SIG-M5 (cell line): ENCODE measurements around the gene LHPP.

Source experiments
- DNase-seq: peaks from one replicate; lab custom pipeline; 2025; lab: John Stamatoyannopoulos, UW

Gene LHPP

DNA sequence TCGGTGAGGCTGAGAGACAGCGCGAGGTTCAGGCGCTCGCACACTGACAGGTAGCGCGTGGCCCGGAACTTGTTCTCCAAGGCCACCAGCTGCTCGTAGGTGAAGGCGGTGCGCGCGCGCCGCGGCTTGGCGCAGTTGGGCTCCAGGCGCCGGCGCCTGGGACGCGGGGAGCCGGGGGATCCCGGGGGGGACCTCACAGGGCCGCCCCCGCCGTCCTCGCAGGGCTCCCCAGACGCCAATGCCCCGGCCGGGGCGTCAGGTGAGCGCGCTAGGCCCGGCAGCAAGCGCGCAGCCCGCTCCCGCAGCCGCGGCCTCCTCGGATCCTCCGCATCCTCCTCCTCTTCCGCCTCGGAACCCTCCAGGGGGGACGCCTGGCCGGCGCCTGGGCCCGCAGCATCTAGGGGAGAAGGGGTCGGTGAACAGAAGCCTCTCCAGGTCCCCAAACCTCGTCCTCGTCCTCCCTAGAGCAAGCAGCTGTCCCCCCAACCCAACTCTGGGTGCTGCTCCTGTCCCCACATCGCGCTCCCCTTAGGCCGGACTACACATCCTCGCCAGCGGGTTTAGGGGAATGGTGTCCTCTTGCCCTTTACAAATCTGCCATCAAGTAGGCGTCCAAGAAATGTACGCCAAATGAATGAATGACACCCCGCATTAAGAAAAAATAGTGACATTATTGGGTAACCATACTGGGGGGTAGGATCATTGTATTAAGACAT is 13.7 kb upstream of the LHPP start:
- no peak for DNase-seq

DNA sequence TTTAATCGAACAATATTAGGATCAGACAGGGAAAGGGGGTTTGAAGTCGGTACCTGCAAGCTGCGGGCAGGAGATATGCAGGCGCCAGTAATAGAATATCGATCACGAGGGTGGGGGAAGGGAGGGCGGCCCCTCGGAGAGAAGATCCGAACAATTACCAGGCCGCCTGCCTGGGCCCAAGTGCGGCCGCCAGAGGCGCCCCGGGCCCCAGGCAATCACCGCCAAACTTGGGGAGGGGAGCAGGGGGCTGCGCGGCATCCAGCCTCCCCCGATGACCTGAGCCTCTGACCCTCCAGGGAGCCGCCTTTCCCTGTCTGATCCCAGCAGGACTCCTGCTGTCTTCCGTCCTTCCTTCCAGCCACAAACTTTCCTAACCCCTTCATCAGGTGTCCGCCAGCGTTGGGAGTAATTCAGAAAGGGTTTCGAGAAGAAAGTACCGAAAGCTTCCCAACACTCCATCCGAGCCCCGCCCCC is 12.9 kb upstream of the LHPP start:
- no peak for DNase-seq

DNA sequence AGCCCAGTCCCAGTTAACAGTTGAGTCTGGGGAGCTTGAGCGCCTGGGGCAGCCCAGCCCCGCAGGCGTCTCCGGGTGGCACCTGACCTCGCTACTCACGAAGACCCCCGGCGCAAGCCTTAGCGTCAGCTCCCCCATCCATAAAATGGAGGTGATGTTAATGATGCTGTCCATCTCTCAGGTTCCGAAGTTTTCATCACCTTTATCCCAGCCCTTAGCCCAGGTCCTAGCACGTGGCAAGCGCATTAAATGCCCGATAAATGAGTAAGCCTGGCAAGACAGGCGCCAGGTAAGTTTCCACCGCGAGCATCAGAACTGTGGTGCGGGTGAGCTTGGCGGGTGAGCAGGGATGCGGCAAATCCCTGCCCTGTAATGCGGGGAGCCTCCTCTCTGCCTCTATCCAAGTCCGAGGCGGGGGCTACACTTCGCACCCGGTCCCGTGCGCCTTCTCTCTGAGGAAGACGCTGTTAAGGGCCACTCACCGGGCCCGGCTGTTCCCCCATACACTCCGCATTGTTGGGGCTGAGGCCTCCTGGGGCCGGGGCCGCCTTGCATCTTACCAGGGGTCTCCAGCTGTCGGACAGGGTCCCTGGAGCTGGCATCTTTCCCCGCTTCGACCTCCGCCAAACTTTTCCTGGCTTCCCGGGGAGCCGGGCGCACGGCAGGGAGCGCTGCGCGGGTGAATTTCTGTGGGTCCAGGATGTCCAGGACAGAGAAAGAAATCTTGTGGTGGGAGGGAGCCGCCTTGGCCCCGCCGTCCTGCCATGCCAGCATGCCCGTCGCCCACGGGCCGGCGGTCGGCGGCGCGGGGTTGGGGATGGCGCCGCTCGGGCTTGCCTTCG is 12.2 kb upstream of the LHPP start:
- no peak for DNase-seq

DNA sequence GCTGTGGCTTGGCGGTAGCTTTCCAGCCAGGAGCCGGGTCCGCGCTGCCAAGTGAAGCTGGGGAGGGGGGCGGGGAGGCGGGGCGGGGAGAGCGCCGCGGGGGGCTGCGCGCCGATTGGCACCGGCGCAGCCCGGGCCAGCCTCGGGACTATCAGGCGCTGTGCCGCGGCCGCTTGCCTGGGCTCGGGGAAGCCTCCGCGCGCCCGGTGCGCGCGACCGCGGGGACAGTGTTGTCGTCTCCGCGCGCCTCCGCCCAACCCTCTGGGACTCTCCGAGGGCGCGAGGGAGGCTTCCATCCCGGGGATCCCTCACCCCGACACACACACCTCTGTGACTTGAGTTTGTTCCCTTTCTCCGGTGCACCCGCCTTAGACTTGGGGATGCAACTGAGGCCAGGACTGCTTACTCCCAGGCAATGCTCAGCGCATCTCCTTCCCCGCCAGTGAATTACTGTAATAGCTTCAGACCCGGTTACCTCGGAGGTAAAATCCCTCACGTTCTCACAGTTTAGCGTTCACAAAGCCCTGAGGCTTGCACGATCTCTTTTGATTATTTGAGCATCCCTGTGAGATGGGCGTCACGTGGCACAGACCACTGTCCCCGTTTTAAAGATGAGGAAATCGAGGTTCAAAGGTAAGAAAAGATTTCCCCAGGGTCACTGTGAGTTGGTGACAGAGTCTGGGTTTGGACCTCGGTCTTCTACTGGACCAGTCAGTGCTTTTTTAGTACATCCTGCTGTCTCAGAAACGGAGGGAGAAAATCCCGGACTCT is 11.4 kb upstream of the LHPP start, which contains the start of gene NKX1-2:
TSS of gene NKX1-2 (minus strand) at position 24 of the 771 bp plus-strand sequence. CDS start 92 bp downstream, outside the sequence.
- no peak for DNase-seq

DNA sequence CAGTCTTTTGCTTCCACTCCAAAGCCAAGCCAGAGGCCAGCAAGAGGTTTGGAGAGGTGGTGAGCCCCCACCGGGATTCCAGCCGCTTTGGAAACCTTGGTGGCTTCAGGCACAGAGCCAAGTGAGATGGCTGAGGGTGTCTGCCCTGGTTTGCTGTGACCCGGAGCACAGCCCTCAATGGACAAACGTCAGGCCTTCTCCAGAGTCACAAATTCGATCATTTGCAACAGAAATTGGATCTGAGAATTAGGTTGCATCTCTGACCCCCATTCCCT is 10.9 kb upstream of the LHPP start:
- no peak for DNase-seq

DNA sequence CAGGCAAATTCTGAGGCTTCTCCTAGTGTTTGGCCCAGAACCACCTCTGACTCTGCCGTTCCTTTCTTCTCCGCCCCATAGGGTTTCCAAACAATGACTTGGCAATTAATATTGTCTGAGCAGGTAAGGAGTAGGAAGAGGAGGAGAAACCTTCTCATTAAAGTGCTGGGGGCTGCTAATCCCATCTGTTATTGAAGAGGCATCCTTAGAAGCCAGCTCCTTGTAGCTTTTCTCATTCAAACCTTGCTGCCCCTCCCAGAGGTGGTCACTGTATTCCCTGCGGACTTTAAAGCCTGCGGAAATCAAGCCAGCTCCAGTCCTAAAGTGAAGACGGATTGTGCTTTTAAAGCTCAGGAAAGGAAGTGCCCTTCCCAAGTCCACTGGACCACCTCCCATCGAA is 10.3 kb upstream of the LHPP start:
- DNase-seq = no peak

DNA sequence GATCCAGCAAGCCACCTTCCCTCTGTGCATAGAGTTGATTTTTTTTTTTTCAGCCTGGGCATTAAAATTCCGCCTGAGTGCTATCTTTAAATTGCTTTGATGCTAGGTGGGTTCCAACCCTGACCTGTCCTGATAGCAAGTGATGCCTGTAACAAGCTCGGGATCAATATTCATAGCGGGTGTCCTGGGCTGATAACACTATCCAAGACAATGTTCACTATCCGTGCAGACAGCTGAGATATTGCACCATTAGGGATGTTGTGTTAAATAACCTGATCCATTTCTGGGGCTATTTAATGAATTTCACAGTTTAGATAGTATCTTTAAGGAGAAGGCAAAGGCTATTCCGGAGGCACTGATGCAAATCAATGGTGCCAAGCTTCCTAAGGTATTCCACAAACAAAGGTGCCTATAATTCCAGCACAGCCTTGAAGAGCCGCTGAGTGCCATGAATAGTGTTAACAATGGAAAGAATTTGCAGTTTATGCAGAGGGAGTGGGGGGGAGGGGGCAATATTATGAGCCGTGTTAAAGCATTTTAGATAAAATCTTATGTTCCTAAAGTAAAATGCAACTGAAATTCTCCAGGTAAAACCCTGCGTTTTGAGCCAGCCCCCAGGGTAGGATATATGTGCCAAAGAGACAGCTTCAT is 7.5 kb upstream of the LHPP start:
- DNase-seq = no peak

DNA sequence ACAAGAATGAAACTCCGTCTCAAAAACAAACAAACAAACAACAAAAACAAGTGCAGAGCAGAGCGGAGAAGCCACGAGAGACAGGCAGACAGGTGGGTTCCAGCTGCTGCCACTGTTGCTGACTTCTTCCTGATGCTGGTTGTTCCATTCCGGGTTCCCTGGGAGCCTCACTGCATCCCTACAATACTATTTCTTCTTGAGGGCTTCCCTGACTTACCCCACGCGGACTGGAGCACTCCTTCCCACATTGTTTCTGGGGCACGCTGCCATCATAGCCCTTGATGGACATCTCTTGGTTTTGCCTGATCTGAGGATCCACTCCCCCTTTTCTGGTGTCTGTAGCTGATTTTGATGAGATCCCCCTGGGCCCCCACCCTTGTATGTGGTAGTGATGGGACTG is 6.2 kb upstream of the LHPP start:
- DNase-seq = no peak

DNA sequence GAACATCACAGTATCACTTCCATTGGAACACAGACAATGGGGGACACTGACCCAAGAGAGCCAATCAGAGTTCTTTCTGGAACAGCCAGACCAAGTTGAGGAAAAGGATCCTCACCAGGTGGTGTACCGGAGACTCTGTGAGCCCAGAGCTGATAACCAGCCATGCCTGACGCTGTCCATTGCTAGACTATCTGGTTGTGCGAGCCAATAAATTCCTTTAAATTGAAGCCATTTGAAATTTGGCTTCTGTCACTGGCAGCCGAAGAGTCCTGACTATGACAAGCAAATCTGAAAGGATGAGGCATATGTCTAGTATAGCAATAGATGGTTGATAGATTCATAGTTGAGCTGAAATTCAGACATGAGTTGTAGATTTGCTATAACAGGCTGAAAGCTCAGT is 3.1 kb upstream of the LHPP start:
- DNase-seq = no peak

DNA sequence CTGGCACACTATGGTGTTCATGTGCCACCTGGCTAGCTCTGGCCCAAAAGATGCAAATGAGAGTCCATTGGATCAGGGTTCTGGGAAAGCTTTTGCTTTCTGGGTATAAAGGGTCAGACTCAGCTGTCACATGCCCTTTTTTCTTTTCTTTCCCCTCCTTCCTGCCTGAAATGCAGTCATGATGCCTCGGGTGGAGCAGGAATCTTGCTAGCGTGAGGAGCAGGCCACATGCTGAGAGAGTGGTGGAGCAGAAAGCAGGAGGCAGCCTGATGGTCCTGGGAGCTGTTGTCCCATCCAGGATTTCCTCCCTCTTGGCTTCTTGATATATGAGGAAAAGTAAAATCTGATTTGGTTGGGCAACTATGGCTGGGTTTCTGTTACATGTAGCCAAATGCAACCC is 2.7 kb upstream of the LHPP start:
- DNase-seq = no peak

DNA sequence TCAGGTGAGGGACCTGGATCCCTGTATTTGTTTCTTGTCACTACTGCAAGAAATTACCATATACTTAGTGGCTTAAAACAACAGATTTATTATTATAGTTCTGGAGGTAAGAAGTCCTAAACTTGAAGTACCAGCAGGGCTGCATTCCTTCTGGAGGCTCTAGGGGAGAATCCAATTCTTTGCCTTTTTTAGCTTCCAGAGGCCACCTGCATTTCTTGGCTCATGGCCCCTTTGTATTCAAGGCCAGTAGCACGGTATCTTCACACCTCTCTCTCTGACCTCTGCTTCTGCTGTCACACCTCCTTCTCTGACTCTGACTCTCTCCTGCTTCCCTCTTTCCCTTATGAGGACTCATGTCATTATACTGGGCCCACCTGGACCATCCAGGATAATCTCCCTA is 2.2 kb upstream of the LHPP start:
- DNase-seq = no peak

DNA sequence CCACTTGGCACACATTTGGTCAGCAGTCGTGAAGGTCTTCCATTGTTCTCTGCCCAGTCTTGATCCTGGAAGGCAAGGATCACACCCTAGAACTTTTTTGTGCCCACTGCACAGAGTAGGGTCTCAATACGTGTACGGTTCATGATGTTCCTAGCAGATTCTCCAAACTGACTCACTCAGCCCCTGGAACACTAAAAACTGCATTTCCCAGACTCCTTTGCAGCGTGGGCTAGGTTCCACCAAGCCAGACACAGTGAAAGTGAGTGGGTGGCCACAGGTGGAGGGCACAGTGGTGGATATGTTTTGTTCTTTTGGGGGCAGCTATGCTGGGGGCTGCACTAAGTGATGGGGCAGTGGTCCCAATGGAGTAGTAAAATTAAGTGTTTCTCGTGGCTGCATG is 1.5 kb upstream of the LHPP start:
- DNase-seq = no peak

DNA sequence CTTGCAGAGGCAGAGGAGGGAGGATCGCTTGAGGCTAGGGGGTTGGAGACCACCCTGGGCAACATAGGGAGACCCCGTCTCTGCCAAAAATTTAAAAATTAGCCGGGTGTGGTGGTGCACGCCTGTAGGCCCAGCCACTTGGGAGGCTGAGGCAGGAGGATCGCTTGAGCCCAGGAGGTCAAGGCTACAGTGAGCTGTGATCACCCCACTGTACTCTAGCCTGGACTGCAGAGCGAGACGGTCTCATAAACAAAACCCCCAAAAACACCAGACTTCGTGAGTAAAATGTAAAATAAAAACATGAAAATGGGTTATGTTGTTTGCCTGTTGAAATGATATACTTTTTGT is 699 bp downstream of the LHPP start:
- DNase-seq = no peak

DNA sequence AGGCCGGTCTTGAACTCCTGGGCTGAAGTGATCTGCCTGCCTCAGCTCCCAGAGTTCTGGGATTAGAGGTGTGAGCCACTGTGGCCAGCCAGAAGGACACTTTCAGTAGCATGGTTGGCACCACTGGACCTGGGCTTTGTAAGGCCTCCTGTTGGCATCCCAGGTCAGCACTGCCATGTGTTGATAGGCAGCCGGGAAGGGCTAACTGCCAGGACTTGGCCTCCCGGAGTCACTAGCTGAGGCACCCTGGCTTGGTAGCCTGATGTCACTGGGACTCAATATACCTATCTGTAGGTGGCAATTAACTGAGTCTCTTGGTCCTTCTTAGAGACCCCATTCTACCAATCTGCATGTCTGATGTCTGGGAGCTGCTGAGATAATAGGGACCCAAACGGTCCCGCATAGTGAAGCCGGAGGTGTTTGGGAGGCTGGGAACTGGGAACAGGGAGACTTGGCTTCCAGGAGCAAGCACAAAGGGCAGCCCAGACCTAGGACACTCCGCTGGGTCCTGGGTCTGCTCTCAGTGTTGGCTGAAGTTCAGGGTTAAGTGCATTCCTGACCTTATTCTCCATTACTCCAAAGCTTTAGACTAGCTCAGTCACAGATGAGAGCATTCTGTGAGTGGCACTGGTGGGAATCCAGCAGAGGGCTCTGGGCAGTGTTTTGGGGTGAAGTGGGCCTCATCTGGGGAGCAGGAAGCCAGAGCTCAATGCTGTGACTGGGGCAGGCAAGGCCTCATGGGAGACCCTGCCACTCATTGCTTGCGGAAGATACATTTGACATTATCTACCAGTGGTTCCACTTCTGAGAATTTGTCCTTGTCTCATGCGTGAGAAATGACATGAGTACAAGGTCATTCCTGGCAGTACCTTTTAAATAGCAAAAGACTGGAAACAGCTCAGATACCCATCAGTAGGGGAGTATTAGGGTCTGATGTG is 2.7 kb downstream of the LHPP start:
- no peak for DNase-seq

DNA sequence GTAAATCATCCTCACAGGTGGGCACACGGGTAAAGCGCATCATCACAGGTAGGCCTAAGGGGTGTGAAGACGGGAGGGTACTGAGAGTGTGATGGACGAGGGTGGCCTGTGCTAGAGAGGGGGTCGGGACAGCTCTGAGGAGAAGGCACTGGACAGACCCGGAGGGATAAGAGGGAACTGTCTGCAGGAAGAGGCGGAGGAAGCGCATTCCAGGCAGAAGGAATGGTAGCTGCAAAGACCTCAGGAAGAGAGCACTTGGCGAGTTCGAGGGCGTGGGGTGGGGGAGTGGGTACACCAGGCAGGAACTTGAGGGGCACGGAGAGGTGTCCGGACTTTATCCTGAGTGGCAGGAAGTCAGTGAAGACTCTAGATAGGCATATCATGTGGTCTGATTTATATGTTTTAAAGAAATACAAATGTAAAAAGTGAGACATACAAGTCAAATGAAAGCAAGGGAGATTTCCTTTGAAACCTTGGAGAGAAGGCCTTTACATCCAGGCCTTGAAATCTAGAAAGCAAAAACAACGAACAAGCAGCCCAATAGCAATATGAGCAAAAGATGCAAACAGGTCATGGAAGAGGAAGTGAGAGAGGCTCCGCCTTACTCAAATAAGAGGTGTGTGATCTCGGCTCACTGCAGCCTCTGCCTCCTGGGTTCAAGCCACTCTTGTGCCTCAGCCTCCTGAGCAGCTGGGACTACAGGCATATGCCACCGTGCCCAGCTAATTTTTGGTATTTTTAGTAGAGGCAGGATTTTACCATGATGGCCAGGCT is 3.6 kb downstream of the LHPP start:
- no peak for DNase-seq

DNA sequence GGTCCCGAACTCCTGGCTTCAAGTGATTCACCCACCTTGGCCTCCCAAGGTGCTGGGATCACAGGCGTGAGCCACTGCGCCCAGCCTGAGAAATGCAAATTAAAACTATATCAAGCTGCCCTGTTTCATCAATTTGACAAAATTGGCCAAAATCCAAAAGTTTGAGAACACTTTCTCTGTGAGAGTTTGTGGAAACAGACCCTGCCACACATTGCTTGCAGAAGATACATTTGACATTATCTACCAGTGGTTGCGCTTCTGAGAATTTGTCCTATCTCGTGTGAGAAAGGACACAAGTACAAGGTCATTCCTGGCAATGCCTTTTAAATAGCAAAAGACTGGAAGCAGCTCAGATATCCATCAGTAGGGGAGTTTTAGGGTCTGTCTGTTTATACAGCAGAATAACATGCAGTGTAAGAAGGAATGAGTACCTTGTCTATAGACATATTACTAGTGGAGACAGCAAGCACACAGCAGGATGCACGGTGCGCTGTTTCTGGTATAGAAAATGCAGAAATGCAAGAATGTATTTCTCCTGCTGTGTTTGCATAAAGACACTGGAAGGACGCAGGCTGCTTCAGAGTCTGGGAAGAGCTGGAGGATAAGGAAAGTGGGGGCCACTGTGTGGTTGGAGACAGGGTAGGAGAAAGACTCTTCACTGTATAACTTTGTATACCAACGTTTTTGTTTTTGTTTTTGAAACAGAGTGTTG is 4.3 kb downstream of the LHPP start:
- DNase-seq = no peak

DNA sequence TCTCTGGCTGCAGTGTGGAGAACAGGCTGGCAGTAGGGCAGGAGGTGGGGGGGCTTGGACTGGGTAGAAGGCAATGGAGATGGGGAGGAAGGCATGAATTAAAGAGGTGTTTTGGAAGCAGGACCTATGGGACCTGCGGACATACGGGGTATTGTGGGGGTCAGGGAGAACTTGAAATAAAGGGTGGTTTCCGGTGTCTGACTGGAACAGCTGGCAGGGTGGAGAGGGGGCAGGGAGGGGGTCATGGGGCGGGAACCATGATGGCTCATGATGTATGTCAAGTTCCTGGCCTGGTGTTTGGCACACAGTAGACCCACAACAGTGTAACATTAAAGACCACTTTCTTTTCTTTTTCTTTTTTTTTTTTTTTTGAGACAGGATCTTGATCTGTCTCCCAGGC is 5.5 kb downstream of the LHPP start:
- DNase-seq = no peak

DNA sequence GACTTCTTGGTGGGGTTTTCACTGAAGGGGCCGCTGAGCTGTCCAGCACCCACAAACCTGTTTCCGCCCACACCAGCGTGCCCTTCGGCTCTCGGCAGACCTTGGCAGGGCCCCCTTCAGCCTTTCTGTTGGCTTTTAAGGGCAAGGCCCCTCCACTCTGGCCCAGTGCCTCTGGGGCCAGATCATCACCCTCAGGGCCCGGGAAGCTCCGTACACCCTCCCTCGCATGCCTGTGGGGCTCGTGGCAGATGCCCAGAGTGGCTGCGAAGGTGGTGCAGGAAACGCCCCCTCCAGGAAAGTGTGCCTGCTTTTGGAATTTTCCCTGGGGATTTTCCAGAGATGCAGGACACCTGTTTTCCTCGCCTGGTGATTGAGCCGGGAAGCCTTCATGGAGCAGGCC is 7.0 kb downstream of the LHPP start:
- no peak for DNase-seq

DNA sequence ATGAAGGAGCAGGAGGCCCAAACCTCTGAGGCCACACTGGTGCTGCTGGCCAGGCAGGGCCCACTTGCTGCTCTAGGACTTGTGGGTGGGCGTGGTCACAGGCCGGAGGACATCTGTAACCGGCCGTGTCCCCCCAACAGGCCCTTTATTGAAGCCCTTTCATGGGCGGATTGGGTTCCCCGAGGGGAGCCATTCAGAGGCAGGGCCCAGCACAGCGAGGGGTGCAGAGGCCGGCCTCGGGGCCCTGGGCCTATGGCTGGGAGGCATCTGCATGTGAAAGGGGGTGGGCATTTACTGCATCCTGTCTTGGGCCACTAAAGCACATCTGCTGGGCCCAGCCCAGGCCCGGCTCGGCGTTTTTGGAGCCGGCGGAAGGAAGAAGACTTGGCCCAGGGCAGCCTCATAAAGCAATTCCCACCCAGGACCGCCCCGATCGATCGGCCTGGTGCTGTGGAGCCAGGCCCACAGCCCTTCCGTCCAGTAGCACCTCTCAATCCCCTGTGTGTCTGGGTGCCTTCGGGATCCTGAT is 8.4 kb downstream of the LHPP start:
- DNase-seq = no peak
